Measurements from ENCODE around the gene LEMD1. TPM values are rescaled to one million over a fixed set of nuclear protein-coding genes. Genes with fewer than 3 reads are reported as not detected.

Gene LEMD1
- total RNA-seq, 1 donor from 2014 or later, result 15.0 TPM

GRCh38 chr1:205346956-205347574 is 74.8 kb downstream of the LEMD1 start:
- H2AFZ ChIP-seq (replicated peaks), result no peak overlapping the region
- DNase-seq (ENCODE audit: low spot score), result no peak
- Mint-ChIP-seq H3K27ac (no peak overlapping the region), H3K4me3 (no peak overlapping the region), H3K4me1 (peaks cover 65% of the 10 kb centered on the region), H3K36me3 (peaks cover 6% of the 10 kb centered on the region), H3K9me3 (peaks cover 4% of the 10 kb centered on the region), H3K27me3 (ENCODE audit: insufficient read depth, low read depth) (peaks cover 22% of the 10 kb centered on the region)
- H3K9me3 ChIP-seq (ENCODE audit: low read depth), result no peaks in the 10 kb centered on the region
- no peak overlapping the region for H3K4me2 ChIP-seq
- H3K4me1 ChIP-seq, result peaks cover 53% of the 10 kb centered on the region
- H3K9ac ChIP-seq, result no peak overlapping the region
- no peak for TF ChIP-seq EZH2phosphoT487 (IDR thresholded peaks at IDR 0.05)
- TF ChIP-seq CTCF (IDR thresholded peaks at IDR 0.05), result no peak
- TF ChIP-seq EZH2 (IDR thresholded peaks at IDR 0.05), result no peak
- H3F3A ChIP-seq (ENCODE audit: low read depth), result peaks cover 57% of the 10 kb centered on the region
- H3K27me3 ChIP-seq, result peaks cover 50% of the 10 kb centered on the region
- H3K27ac ChIP-seq, result no peak overlapping the region
- no peaks in the 10 kb centered on the region for H3K79me2 ChIP-seq (ENCODE audit: low read depth)
- no peaks in the 10 kb centered on the region for H3K36me3 ChIP-seq
- peaks cover 13% of the 10 kb centered on the region for H4K20me1 ChIP-seq (ENCODE audit: low read depth)
- no peak overlapping the region for H3K4me3 ChIP-seq

GRCh38 chr1:205345761-205346160 is 76.1 kb downstream of the LEMD1 start:
- H3F3A ChIP-seq (ENCODE audit: low read depth), result peaks cover 52% of the 10 kb centered on the region
- no peaks in the 10 kb centered on the region for H3K36me3 ChIP-seq
- H3K9me3 Mint-ChIP-seq, result peaks cover 4% of the 10 kb centered on the region
- H3K27me3 ChIP-seq, result peaks cover 53% of the 10 kb centered on the region
- no peaks in the 10 kb centered on the region for H3K79me2 ChIP-seq (ENCODE audit: low read depth)
- no peak overlapping the region for H3K27ac Mint-ChIP-seq
- H3K4me1 Mint-ChIP-seq, result peaks cover 58% of the 10 kb centered on the region
- H3K9me3 ChIP-seq (ENCODE audit: low read depth), result no peaks in the 10 kb centered on the region
- peak overlapping the region; percentile 44 for H3K4me3 Mint-ChIP-seq
- H2AFZ ChIP-seq (replicated peaks), result no peak overlapping the region
- H3K9ac ChIP-seq, result no peak overlapping the region
- no peak overlapping the region for H3K4me2 ChIP-seq
- H3K36me3 Mint-ChIP-seq, result peaks cover 6% of the 10 kb centered on the region
- no peak for DNase-seq (ENCODE audit: low spot score)
- TF ChIP-seq EZH2phosphoT487 (IDR thresholded peaks at IDR 0.05), result no peak
- TF ChIP-seq EZH2 (IDR thresholded peaks at IDR 0.05), result no peak
- TF ChIP-seq CTCF (IDR thresholded peaks at IDR 0.05), result no peak
- H3K27ac ChIP-seq, result no peak overlapping the region
- peaks cover 43% of the 10 kb centered on the region for H3K4me1 ChIP-seq
- H4K20me1 ChIP-seq (ENCODE audit: low read depth), result peaks cover 13% of the 10 kb centered on the region
- H3K27me3 Mint-ChIP-seq (ENCODE audit: insufficient read depth, low read depth), result peaks cover 26% of the 10 kb centered on the region
- no peak overlapping the region for H3K4me3 ChIP-seq

GRCh38 chr1:205344066-205344928 is 77.6 kb downstream of the LEMD1 start:
- no peak overlapping the region for H3K27ac Mint-ChIP-seq
- Histone ChIP-seq H3K4me3 (peak overlapping the region; percentile 61), H3K4me1 (peaks cover 29% of the 10 kb centered on the region), H4K20me1 (ENCODE audit: low read depth) (peaks cover 9% of the 10 kb centered on the region), H3K27ac (no peak overlapping the region), H3K36me3 (no peaks in the 10 kb centered on the region), H3K27me3 (peaks cover 53% of the 10 kb centered on the region), H3K9me3 (ENCODE audit: low read depth) (no peaks in the 10 kb centered on the region), H3K9ac (no peak overlapping the region), H2AFZ (replicated peaks) (peak overlapping the region; percentile 46), H3F3A (ENCODE audit: low read depth) (peaks cover 37% of the 10 kb centered on the region), H3K79me2 (ENCODE audit: low read depth) (no peaks in the 10 kb centered on the region), H3K4me2 (peak overlapping the region; percentile 97)
- TF ChIP-seq EZH2phosphoT487 (IDR thresholded peaks at IDR 0.05) (no peak), EZH2 (IDR thresholded peaks at IDR 0.05) (peak; percentile 53)
- H3K4me3 Mint-ChIP-seq, result peak overlapping the region; percentile 58
- H3K36me3 Mint-ChIP-seq, result peaks cover 8% of the 10 kb centered on the region
- peak; percentile 78 for DNase-seq (ENCODE audit: low spot score)
- peaks cover 45% of the 10 kb centered on the region for H3K4me1 Mint-ChIP-seq
- H3K27me3 Mint-ChIP-seq (ENCODE audit: insufficient read depth, low read depth), result peaks cover 26% of the 10 kb centered on the region
- H3K9me3 Mint-ChIP-seq, result peaks cover 5% of the 10 kb centered on the region

Measured in neural progenitor cell (in vitro differentiated cells).